Measurements from ENCODE around the gene RGMA. TPM values are rescaled to one million over a fixed set of nuclear protein-coding genes. Genes with fewer than 3 reads are reported as not detected.

RGMA gene
- total and polyA plus RNA-seq, 2 donors from 2014 or later = 4.4 to 4.7 TPM

GRCh38 chr15:93027413-93027812, 61.6 kb downstream of the RGMA start:
- intact Hi-C loops (cut with DNase I) = no loop called here
- peak in 1 of 5 donors; percentile 56 for DNase-seq
- Histone ChIP-seq H3K9ac (ENCODE audit: low read length in 3 of 3) (no peak overlapping the region), H3K27ac (ENCODE audit: low read depth in 2 of 2, low read length in 2 of 2) (no peak overlapping the region), H3K27me3 (ENCODE audit: control insufficient read depth, insufficient read depth, low read length) (no peaks in the 10 kb centered on the region), H3K4me1 (ENCODE audit: control insufficient read depth in 2 of 3, insufficient read depth in 2 of 3, low read depth in 1 of 3, low read length in 3 of 3) (peaks cover 0 to 15% (median 0%) of the 10 kb centered on the region in 3 donors), H3K4me3 (ENCODE audit: low read length in 3 of 3) (no peak overlapping the region), H3K36me3 (ENCODE audit: control insufficient read depth in 2 of 3, insufficient read depth in 3 of 3, low read length in 3 of 3) (peaks cover 14 to 42% (median 33%) of the 10 kb centered on the region in 3 donors), H3K9me3 (ENCODE audit: control insufficient read depth in 2 of 3, insufficient read depth in 1 of 3, low read length in 3 of 3) (no peaks in the 10 kb centered on the region)
- no peak for TF ChIP-seq CTCF (IDR thresholded peaks at IDR 0.05; ENCODE audit: borderline replicate concordance, extremely low read depth, insufficient read depth)
- no peak for FAIRE-seq

GRCh38 chr15:93026380-93026817, 62.6 kb downstream of the RGMA start:
- Histone ChIP-seq H3K9me3 (ENCODE audit: control insufficient read depth in 2 of 3, insufficient read depth in 1 of 3, low read length in 3 of 3) (no peaks in the 10 kb centered on the region), H3K27me3 (ENCODE audit: control insufficient read depth, insufficient read depth, low read length) (no peaks in the 10 kb centered on the region), H3K4me3 (ENCODE audit: low read length in 3 of 3) (no peak overlapping the region), H3K27ac (ENCODE audit: low read depth in 2 of 2, low read length in 2 of 2) (no peak overlapping the region), H3K36me3 (ENCODE audit: control insufficient read depth in 2 of 3, insufficient read depth in 3 of 3, low read length in 3 of 3) (peaks cover 19 to 51% (median 40%) of the 10 kb centered on the region in 3 donors), H3K4me1 (ENCODE audit: control insufficient read depth in 2 of 3, insufficient read depth in 2 of 3, low read depth in 1 of 3, low read length in 3 of 3) (peaks cover 0 to 15% (median 0%) of the 10 kb centered on the region in 3 donors), H3K9ac (ENCODE audit: low read length in 3 of 3) (no peak overlapping the region)
- no peak for FAIRE-seq
- no peak for TF ChIP-seq CTCF (IDR thresholded peaks at IDR 0.05; ENCODE audit: borderline replicate concordance, extremely low read depth, insufficient read depth)
- DNase-seq = peak in 1 of 5 donors; percentile 54
- intact Hi-C loops (cut with DNase I) = no loop called here

- Histone ChIP-seq H3K27ac (ENCODE audit: low read depth in 2 of 2, low read length in 2 of 2) (no peak overlapping the region), H3K9ac (ENCODE audit: low read length in 3 of 3) (no peak overlapping the region), H3K9me3 (ENCODE audit: control insufficient read depth in 2 of 3, insufficient read depth in 1 of 3, low read length in 3 of 3) (no peaks in the 10 kb centered on the region), H3K4me1 (ENCODE audit: control insufficient read depth in 2 of 3, insufficient read depth in 2 of 3, low read depth in 1 of 3, low read length in 3 of 3) (peaks cover 0 to 11% (median 0%) of the 10 kb centered on the region in 3 donors), H3K36me3 (ENCODE audit: control insufficient read depth in 2 of 3, insufficient read depth in 3 of 3, low read length in 3 of 3) (peaks cover 19 to 59% (median 46%) of the 10 kb centered on the region in 3 donors), H3K27me3 (ENCODE audit: control insufficient read depth, insufficient read depth, low read length) (no peaks in the 10 kb centered on the region), H3K4me3 (ENCODE audit: low read length in 3 of 3) (no peak overlapping the region)
- intact Hi-C loops (cut with DNase I) = no loop called here
- DNase-seq (no peak), FAIRE-seq (no peak)
- TF ChIP-seq CTCF (IDR thresholded peaks at IDR 0.05; ENCODE audit: borderline replicate concordance, extremely low read depth, insufficient read depth) = no peak
These were observed 63.4 kb downstream of the RGMA start for GRCh38 chr15:93025625-93025982.
